Stimulated activated CD8-positive, alpha-beta memory T cell treated with anti-CD3 and anti-CD28 coated beads, Interleukin-7, amount 100 ng/mL, for 4 hours (primary cell): ENCODE results near the gene SPDL1.
A peak's percentile ranks its signal among the peaks of the same experiment; 100 is the strongest.

Experiments
- DNase-seq, 2 donors: peaks; one replicate each; pipeline ENCODE4 v3.0.0-alpha.2; 2020; ENCODE audit warnings: low read depth in 2 of 2

SPDL1 gene

GRCh38 chr5:169583424-169584220, at the start of gene SPDL1:
Gene SPDL1, plus strand, starts transcription at chr5:169583773. Its CDS starts 4,644 bp downstream, at chr5:169588417.
- peak; percentile 87 to 90 for DNase-seq

- DNase-seq: no peak
Observed at GRCh38 chr5:169534311-169534880, 49.2 kb upstream of the SPDL1 start.

- no peak for DNase-seq
Observed at GRCh38 chr5:169534939-169535338, 48.6 kb upstream of the SPDL1 start.

- DNase-seq: no peak
Observed at GRCh38 chr5:169538944-169539343, 44.6 kb upstream of the SPDL1 start.

- DNase-seq: no peak
Observed at GRCh38 chr5:169542811-169543210, 40.8 kb upstream of the SPDL1 start.

GRCh38 chr5:169544264-169544950, 39.2 kb upstream of the SPDL1 start:
- no peak for DNase-seq

GRCh38 chr5:169545762-169546161, 37.8 kb upstream of the SPDL1 start:
- DNase-seq: no peak

GRCh38 chr5:169546346-169546745, 37.2 kb upstream of the SPDL1 start:
- DNase-seq: no peak

- no peak for DNase-seq
Observed at GRCh38 chr5:169547508-169547907, 36.1 kb upstream of the SPDL1 start.

- no peak for DNase-seq
Observed at GRCh38 chr5:169548315-169548714, 35.3 kb upstream of the SPDL1 start.

GRCh38 chr5:169549453-169550100, 34.0 kb upstream of the SPDL1 start:
- DNase-seq: no peak

- no peak for DNase-seq
Observed at GRCh38 chr5:169550227-169550626, 33.3 kb upstream of the SPDL1 start.

GRCh38 chr5:169551146-169551545, 32.4 kb upstream of the SPDL1 start:
- no peak for DNase-seq

GRCh38 chr5:169551696-169552095, 31.9 kb upstream of the SPDL1 start:
- no peak for DNase-seq

- DNase-seq: no peak
Observed at GRCh38 chr5:169554251-169554650, 29.3 kb upstream of the SPDL1 start.

- DNase-seq: no peak
Observed at GRCh38 chr5:169557838-169558237, 25.7 kb upstream of the SPDL1 start.

- DNase-seq: no peak
Observed at GRCh38 chr5:169561893-169562292, 21.7 kb upstream of the SPDL1 start.

GRCh38 chr5:169563369-169563768, 20.2 kb upstream of the SPDL1 start:
- DNase-seq: no peak

- no peak for DNase-seq
Observed at GRCh38 chr5:169566202-169566601, 17.4 kb upstream of the SPDL1 start.

- no peak for DNase-seq
Observed at GRCh38 chr5:169567079-169567478, 16.5 kb upstream of the SPDL1 start.

- DNase-seq: no peak
Observed at GRCh38 chr5:169569513-169569912, 14.1 kb upstream of the SPDL1 start.

GRCh38 chr5:169571355-169571754, 12.2 kb upstream of the SPDL1 start:
- DNase-seq: no peak
